H1 (cell line): ENCODE data around the gene POLR3A. TPM values are rescaled to one million over a fixed set of nuclear protein-coding genes. Genes with fewer than 3 reads are reported as not detected.
A peak's percentile ranks its signal among the peaks of the same experiment; 100 is the strongest.

Experiments
- CTCF ChIA-PET: fragments of 300-600 bp; sonication (Branson Sonifier 250); formaldehyde crosslinking; loops from one replicate; lab custom pipeline; 2021; ENCODE audit not compliant: partially characterized antibody; lab: Charles Lee
- POLR2A ChIA-PET: fragments of 300-600 bp; sonication (Branson Sonifier 250); formaldehyde crosslinking; loops from one replicate; lab custom pipeline; 2021; ENCODE audit warnings: inconsistent platforms; ENCODE audit not compliant: partially characterized antibody; lab: Charles Lee
- DNase-seq, 2 experiments: peaks; one replicate each; pipeline versions ENCODE4 v3.0.0 to v3.0.0-alpha.2; 2010 to 2022; ENCODE audit warnings: low spot score in 2 of 2, low read depth in 1 of 2, mixed read lengths in 1 of 2
- FAIRE-seq: peaks from 2 replicates; lab custom pipeline; 2011; peaks lifted over from hg19 to GRCh38; lab: Jason Lieb, UNC
- H2AFZ ChIP-seq: 2 replicates; pipeline ENCODE4 v1.8.1; 2012; ENCODE audit warnings: low read length, inconsistent platforms
- H2AK5ac ChIP-seq: 2 replicates; pipeline ENCODE4 v1.6.1; 2013; ENCODE audit warnings: low read depth, low read length
- H2BK120ac ChIP-seq: replicated peaks from 2 replicates; pipeline ENCODE3; 2013; ENCODE audit warnings: low read depth, low read length, inconsistent platforms
- H2BK12ac ChIP-seq: 2 replicates; pipeline ENCODE4 v1.6.1; 2013; ENCODE audit warnings: low read depth, low read length
- H2BK15ac ChIP-seq: 2 replicates; pipeline ENCODE4 v1.6.1; 2013; ENCODE audit warnings: low read length
- H2BK20ac ChIP-seq: 2 replicates; pipeline ENCODE4 v1.6.1; 2013; ENCODE audit warnings: low read length
- H2BK5ac ChIP-seq: 2 replicates; pipeline ENCODE4 v1.6.1; 2013; ENCODE audit warnings: low read depth, low read length
- H3K14ac ChIP-seq: 2 replicates; pipeline ENCODE4 v1.6.1; 2013; ENCODE audit warnings: inconsistent platforms; ENCODE audit not compliant: insufficient read length
- H3K18ac ChIP-seq: 2 replicates; pipeline ENCODE4 v1.6.1; 2013; ENCODE audit warnings: low read length; ENCODE audit errors: extremely low read depth
- H3K23ac ChIP-seq: 2 replicates; pipeline ENCODE4 v1.6.1; 2013; ENCODE audit warnings: inconsistent platforms; ENCODE audit not compliant: insufficient read length
- H3K23me2 ChIP-seq: 2 replicates; pipeline ENCODE4 v1.6.1; 2013; ENCODE audit warnings: low read depth, low read length
- H3K27ac ChIP-seq: 2 replicates; pipeline ENCODE4 v1.6.1; 2011; ENCODE audit warnings: low read depth, low read length, inconsistent platforms
- H3K27me3 ChIP-seq, 4 experiments: replicated peaks in 1 of 4; 1 replicate in 1 of 4; 2 replicates in 3 of 4; pipeline versions ENCODE4 v1.6.1 to v1.8.1; 2011 to 2013; ENCODE audit warnings: low read length in 3 of 4, mild to moderate bottlenecking in 3 of 4, inconsistent platforms in 2 of 4, mixed read lengths in 2 of 4, moderate library complexity in 1 of 4; ENCODE audit not compliant: control insufficient read depth in 3 of 4, insufficient read depth in 3 of 4; ENCODE audit errors: extremely low read depth in 1 of 4
- H3K36me3 ChIP-seq, 4 experiments: 2 replicates each; pipeline versions ENCODE4 v1.6.1 to v1.8.1; 2011 to 2013; ENCODE audit warnings: mild to moderate bottlenecking in 4 of 4, low read length in 3 of 4, moderate library complexity in 2 of 4, control low read depth in 1 of 4, inconsistent platforms in 1 of 4; ENCODE audit not compliant: insufficient read depth in 4 of 4, control insufficient read depth in 2 of 4
- H3K4ac ChIP-seq: replicated peaks from 2 replicates; pipeline ENCODE3; 2013; ENCODE audit warnings: low read length, low read depth, mixed read lengths, inconsistent platforms; ENCODE audit not compliant: insufficient read length
- H3K4me1 ChIP-seq, 4 experiments: replicated peaks in 1 of 4; 1 replicate in 1 of 4; 2 replicates in 3 of 4; pipeline versions ENCODE4 v1.6.1 to v1.8.1; 2011 to 2013; ENCODE audit warnings: low read length in 3 of 4, inconsistent platforms in 2 of 4, mixed read lengths in 1 of 4; ENCODE audit not compliant: insufficient read depth in 4 of 4, control insufficient read depth in 3 of 4
- H3K4me2 ChIP-seq, 2 experiments: 2 replicates each; pipeline versions ENCODE4 v1.6.1 to v1.8.1; 2011 to 2013; ENCODE audit warnings: low read depth in 2 of 2, low read length in 2 of 2, control low read depth in 1 of 2, inconsistent platforms in 1 of 2, mild to moderate bottlenecking in 1 of 2; ENCODE audit not compliant: insufficient read depth in 1 of 2
- H3K4me3 ChIP-seq, 4 experiments: fragments of 200-600, 300-600 bp in 1 of 4; sonication (generic), shearing (Covaris generic), sonication (Bioruptor Twin) in 1 of 4; 2 replicates each; pipeline versions ENCODE4 v1.5.1 to v1.8.1; 2011 to 2016; ENCODE audit warnings: low read length in 4 of 4, low read depth in 3 of 4, control low read depth in 2 of 4, inconsistent platforms in 2 of 4, mild to moderate bottlenecking in 2 of 4, mixed read lengths in 1 of 4, moderate library complexity in 1 of 4; ENCODE audit not compliant: insufficient read depth in 2 of 4; ENCODE audit errors: extremely low read depth in 1 of 4
- H3K56ac ChIP-seq: replicated peaks from 2 replicates; pipeline ENCODE3; 2013; ENCODE audit warnings: low read depth, mild to moderate bottlenecking, mixed read lengths, low read length, inconsistent platforms; ENCODE audit not compliant: insufficient read length
- H3K79me1 ChIP-seq: 2 replicates; pipeline ENCODE4 v1.6.1; 2013; ENCODE audit warnings: low read depth, low read length, control low read depth
- H3K79me2 ChIP-seq, 2 experiments: 2 replicates each; pipeline versions ENCODE4 v1.6.1 to v1.8.1; 2012 to 2013; ENCODE audit warnings: low read length in 2 of 2, mild to moderate bottlenecking in 2 of 2, inconsistent platforms in 1 of 2; ENCODE audit not compliant: insufficient read depth in 2 of 2, control insufficient read depth in 1 of 2
- H3K9ac ChIP-seq, 4 experiments: replicated peaks in 1 of 4; 1 replicate in 1 of 4; 2 replicates in 3 of 4; pipeline versions ENCODE4 v1.6.1 to v1.8.1; 2011 to 2013; ENCODE audit warnings: low read depth in 3 of 4, low read length in 3 of 4, control low read depth in 2 of 4, mild to moderate bottlenecking in 2 of 4, moderate library complexity in 2 of 4, inconsistent platforms in 1 of 4; ENCODE audit errors: extremely low read depth in 1 of 4
- H3K9me3 ChIP-seq, 2 experiments: 2 replicates each; pipeline versions ENCODE4 v1.6.1 to v1.8.1; 2012 to 2013; ENCODE audit warnings: mild to moderate bottlenecking in 2 of 2, moderate library complexity in 2 of 2, control low read depth in 1 of 2, inconsistent platforms in 1 of 2, low read depth in 1 of 2, low read length in 1 of 2, mixed read lengths in 1 of 2; ENCODE audit not compliant: insufficient read depth in 2 of 2
- H4K20me1 ChIP-seq, 2 experiments: replicated peaks in 1 of 2; 2 replicates each; pipeline versions ENCODE3 to v1.8.1; 2011 to 2013; ENCODE audit warnings: inconsistent platforms in 2 of 2, low read length in 2 of 2, mild to moderate bottlenecking in 1 of 2; ENCODE audit not compliant: insufficient read depth in 2 of 2, control insufficient read depth in 1 of 2
- H4K5ac ChIP-seq: 2 replicates; pipeline ENCODE4 v1.6.1; 2013; ENCODE audit warnings: low read length, low read depth, mixed read lengths, inconsistent platforms; ENCODE audit not compliant: insufficient read length
- H4K8ac ChIP-seq: 2 replicates; pipeline ENCODE4 v1.8.0; 2013; ENCODE audit warnings: mild to moderate bottlenecking, moderate library complexity, low read length, inconsistent platforms; ENCODE audit not compliant: insufficient read depth; ENCODE audit errors: extremely low read depth
- H4K91ac ChIP-seq: replicated peaks from 2 replicates; pipeline ENCODE3; 2013; ENCODE audit warnings: low read length, mixed read lengths, inconsistent platforms; ENCODE audit not compliant: insufficient read length
- ASH2L ChIP-seq: fragments of 200-600, 300-600 bp; sonication (generic); IDR thresholded peaks from one replicate; pipeline ENCODE4 v1.7.1; 2017; ENCODE audit warnings: low read length
- GABPA ChIP-seq: IDR thresholded peaks from 2 replicates; pipeline ENCODE4 v1.6.1; 2011; ENCODE audit warnings: mild to moderate bottlenecking, low read length, moderate library complexity, borderline replicate concordance; ENCODE audit not compliant: insufficient read depth
- JUN ChIP-seq: IDR thresholded peaks from 2 replicates; pipeline ENCODE4 v1.6.1; 2011; ENCODE audit warnings: low read depth, mild to moderate bottlenecking, improper control_type of control experiment, low read length
- POLR2AphosphoS5 ChIP-seq: IDR thresholded peaks from 2 replicates; pipeline ENCODE4 v1.6.1; 2011; ENCODE audit warnings: low read depth, low read length
- RXRA ChIP-seq: IDR thresholded peaks from 2 replicates; pipeline ENCODE4 v1.6.1; 2011; ENCODE audit warnings: low read depth, mild to moderate bottlenecking, low read length, moderate library complexity; ENCODE audit not compliant: insufficient read depth
- YY1 ChIP-seq: IDR thresholded peaks from 2 replicates; pipeline ENCODE4 v1.6.1; 2011; ENCODE audit warnings: low read depth, mild to moderate bottlenecking, low read length
- WGBS, 2 experiments: shearing (Covaris generic) in 1 of 2; methylation state at CpG; one replicate each; pipeline versions ENCODE4 v1.1.6 to v1.1.7; 2013 to 2015; ENCODE audit warnings: low lambda C conversion rate in 2 of 2, mixed read lengths in 2 of 2, inconsistent platforms in 1 of 2, low coverage in 1 of 2, missing lambda C conversion rate in 1 of 2; ENCODE audit not compliant: insufficient replicate concordance in 2 of 2, insufficient coverage in 1 of 2, insufficient read length in 1 of 2; ENCODE audit errors: extremely low coverage in 1 of 2, missing lambda C conversion rate in 1 of 2; 5-methylcytosine and 5-hydroxymethylcytosine counted together
- polyA plus RNA-seq, 7 experiments: library from polyadenylated mRNA; depleted of rRNA in 3 of 7; stranded (reverse) in 5 of 7; unstranded in 2 of 7; fragments of >200 nt in 5 of 7; fragments of 200-250 nt in 2 of 7; gene quantifications; 1 replicate in 5 of 7; 2 replicates in 1 of 7; 4 replicates in 1 of 7; pipeline versions ENCODE4 v1.2.1 to v1.2.3, GENCODE V29; 2011 to 2013; ENCODE audit warnings: missing spikeins in 2 of 7, mixed read lengths in 2 of 7
- total RNA-seq: library from RNA; stranded (reverse); fragmentation: NEBNext Ultra II Directional; extraction: Animal tissue kit (Norgen Biotek cat#: 25700); gene quantifications from 2 replicates; pipeline ENCODE4 v1.2.1, GENCODE V29; 2021
- TF ChIP-seq, protein P1 (sequence below): IDR thresholded peaks from 2 replicates; pipeline ENCODE4 v1.6.1; 2012; ENCODE audit warnings: inconsistent platforms

The POLR3A gene
- total and polyA plus RNA-seq, 2 of the 8 experiments (the other 6 are each of a cell fraction or from before 2014, with no cell fraction given) = 11.3 to 38.6 TPM

DNA sequence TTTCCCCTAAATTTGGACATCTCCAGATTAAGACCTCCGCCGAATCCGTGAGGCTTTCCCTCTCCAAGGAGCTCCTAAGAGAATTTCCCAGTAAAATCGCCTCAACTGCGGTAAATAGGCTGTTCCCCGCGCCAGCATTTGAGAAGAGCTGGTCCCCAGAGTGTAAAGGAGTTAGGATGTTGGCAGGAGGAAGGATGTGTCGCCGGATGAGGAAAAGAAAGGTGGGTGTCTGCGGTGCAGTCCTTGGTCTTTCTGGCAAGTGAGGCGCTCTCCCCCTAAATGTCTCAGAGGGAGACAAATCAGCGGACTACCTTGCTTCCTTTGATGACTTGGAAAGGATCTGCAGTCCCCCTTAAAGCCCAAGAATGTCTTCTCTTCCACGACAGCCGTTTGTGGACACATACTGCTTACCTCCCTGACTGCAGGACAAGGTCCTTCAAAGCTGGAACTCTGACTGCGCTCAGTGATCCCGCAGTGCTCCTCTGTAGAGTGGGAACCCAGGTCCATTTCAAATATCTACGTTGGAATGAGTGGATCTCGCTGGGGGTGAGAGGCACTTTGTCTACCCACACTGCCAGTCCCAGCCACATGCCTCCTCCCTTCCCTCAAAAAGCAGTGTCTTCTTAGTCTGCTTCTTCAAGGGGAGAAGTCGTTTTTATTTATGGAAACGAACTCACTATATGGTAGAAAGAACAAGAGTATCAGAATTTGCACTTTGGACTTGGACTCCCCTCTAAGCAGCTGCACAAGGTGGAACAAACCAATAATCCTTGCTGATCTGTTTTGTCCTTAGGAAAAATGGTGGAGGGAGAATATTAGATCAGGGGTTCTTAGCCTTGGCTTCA, 101.7 kb downstream of the POLR3A start:
- Histone ChIP-seq H3K27me3 (peaks cover 0 to 4% (median 2%) of the 10 kb centered on the region in 4 experiments; a peak in 1 of 7 replicates), H3K23ac (no peak overlapping the region), H3K4ac (no peak overlapping the region), H4K20me1 (peaks cover 2 to 10% of the 10 kb centered on the region in 2 experiments), H2AK5ac (no peak overlapping the region), H2BK20ac (no peak overlapping the region), H3K27ac (no peak overlapping the region), H4K91ac (no peak overlapping the region), H3K79me1 (peaks cover 7% of the 10 kb centered on the region; the same call in 1 of the 2 replicates), H3K56ac (no peak overlapping the region), H2AFZ (peak overlapping the region; percentile 77), H3K4me2 (peak overlapping the region; percentile 60 to 93), H3K79me2 (peaks cover 10 to 31% of the 10 kb centered on the region in 2 experiments; a peak in 3 of 4 replicates), H3K14ac (no peak overlapping the region), H2BK120ac (no peak overlapping the region), H3K9me3 (no peaks in the 10 kb centered on the region), H3K23me2 (peaks cover 8% of the 10 kb centered on the region), H3K18ac (no peak overlapping the region; the same call in 1 of the 2 replicates), H2BK15ac (no peak overlapping the region), H3K4me3 (peak overlapping the region; percentile 59 to 83 (median 80)), H3K36me3 (no peaks in the 10 kb centered on the region; a peak in 1 of 8 replicates), H3K9ac (peak overlapping the region in 1 of 4 experiments; percentile 23; a peak in 2 of 7 replicates), H4K8ac (no peak overlapping the region; the same call in 1 of the 2 replicates), H3K4me1 (peaks cover 5 to 17% (median 7%) of the 10 kb centered on the region in 4 experiments), H2BK5ac (0 out of 2 replicates have a peak overlapping the region, but pooled peaks have one; percentile 9), H4K5ac (no peak overlapping the region), H2BK12ac (peak overlapping the region; percentile 64; the same call in 1 of the 2 replicates)
- FAIRE-seq = no peak
- TF ChIP-seq YY1 (no peak), GABPA (no peak), JUN (no peak), RXRA (no peak), POLR2AphosphoS5 (no peak), ASH2L (no peak)
- TF ChIP-seq, protein P1, sequence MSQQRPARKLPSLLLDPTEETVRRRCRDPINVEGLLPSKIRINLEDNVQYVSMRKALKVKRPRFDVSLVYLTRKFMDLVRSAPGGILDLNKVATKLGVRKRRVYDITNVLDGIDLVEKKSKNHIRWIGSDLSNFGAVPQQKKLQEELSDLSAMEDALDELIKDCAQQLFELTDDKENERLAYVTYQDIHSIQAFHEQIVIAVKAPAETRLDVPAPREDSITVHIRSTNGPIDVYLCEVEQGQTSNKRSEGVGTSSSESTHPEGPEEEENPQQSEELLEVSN = 0 out of 2 replicates have a peak, but pooled peaks have one; percentile 2
- POLR2A ChIA-PET = interaction anchor here (0.7 to 4.4 kb wide), 14 partner anchors 8 to 114 kb away, joined by 3 to 26 read pairs (median 4); no protein-coding TSS in a partner anchor
- CTCF ChIA-PET = interaction anchor here (0.6 to 4.8 kb wide), 16 partner anchors 10 to 171 kb away, joined by 3 to 22 read pairs (median 4); no protein-coding TSS in a partner anchor
- 51% methylated on average over 20 of the region's 20 CpGs; no CpG with 5 or more reads in 1 of the 2 experiments for WGBS, 2 experiments
- DNase-seq = no peak
